Measurements from ENCODE around the gene RPH3AL. TPM values are rescaled to one million over a fixed set of nuclear protein-coding genes. Genes with fewer than 3 reads are reported as not detected.
"Not testable (repeated sequence)": the region's sequence is repeated elsewhere in the genome, so short reads cannot be mapped to it uniquely, and the experiment has no call there.

RPH3AL gene
- total RNA-seq, 1 donor from 2014 or later, result 22.3 TPM

- TF ChIP-seq CTCF (IDR thresholded peaks at IDR 0.05; ENCODE audit: partially characterized antibody, unreplicated experiment), result no peak
Observed at GRCh38 chr17:245020-245419, 107.6 kb downstream of the RPH3AL start.

GRCh38 chr17:243924-244323, 108.7 kb downstream of the RPH3AL start:
- not testable (repeated sequence) for H3K27me3 Mint-ChIP-seq (ENCODE audit: unreplicated experiment); H3K4me3 Mint-ChIP-seq (ENCODE audit: unreplicated experiment); H3K36me3 Mint-ChIP-seq (ENCODE audit: unreplicated experiment); DNase-seq; H3K4me1 Mint-ChIP-seq (ENCODE audit: low read depth, unreplicated experiment)
- Mint-ChIP-seq H3K9me3 (ENCODE audit: unreplicated experiment) (peaks cover 11% of the 10 kb centered on the region), H3K27ac (ENCODE audit: unreplicated experiment) (peak overlapping the region; percentile 44)

More at GRCh38 chr17:245020-245419, 107.6 kb downstream of the RPH3AL start:
- Mint-ChIP-seq H3K4me3 (ENCODE audit: unreplicated experiment) (peak overlapping the region; percentile 12), H3K4me1 (ENCODE audit: low read depth, unreplicated experiment) (peaks cover 4% of the 10 kb centered on the region), H3K27me3 (ENCODE audit: unreplicated experiment) (peaks cover 5% of the 10 kb centered on the region), H3K27ac (ENCODE audit: unreplicated experiment) (peak overlapping the region; percentile 20), H3K9me3 (ENCODE audit: unreplicated experiment) (peaks cover 9% of the 10 kb centered on the region), H3K36me3 (ENCODE audit: unreplicated experiment) (peaks cover 6% of the 10 kb centered on the region)
- DNase-seq, result no peak

- no peak overlapping the region for H3K4me3 Mint-ChIP-seq (ENCODE audit: unreplicated experiment)
- no peak for DNase-seq
- no peak for TF ChIP-seq CTCF (IDR thresholded peaks at IDR 0.05; ENCODE audit: partially characterized antibody, unreplicated experiment)
- H3K36me3 Mint-ChIP-seq (ENCODE audit: unreplicated experiment), result no peaks in the 10 kb centered on the region
- peaks cover 5% of the 10 kb centered on the region for H3K9me3 Mint-ChIP-seq (ENCODE audit: unreplicated experiment)
- H3K27me3 Mint-ChIP-seq (ENCODE audit: unreplicated experiment), result no peaks in the 10 kb centered on the region
- no peak overlapping the region for H3K27ac Mint-ChIP-seq (ENCODE audit: unreplicated experiment)
- H3K4me1 Mint-ChIP-seq (ENCODE audit: low read depth, unreplicated experiment), result peaks cover 4% of the 10 kb centered on the region
Observed at GRCh38 chr17:238964-239259, 113.7 kb downstream of the RPH3AL start.

GRCh38 chr17:238071-238963, 114.3 kb downstream of the RPH3AL start:
- no peak for DNase-seq
- H3K4me1 Mint-ChIP-seq (ENCODE audit: low read depth, unreplicated experiment), result peaks cover 4% of the 10 kb centered on the region
- TF ChIP-seq CTCF (IDR thresholded peaks at IDR 0.05; ENCODE audit: partially characterized antibody, unreplicated experiment), result no peak
- H3K27ac Mint-ChIP-seq (ENCODE audit: unreplicated experiment), result no peak overlapping the region
- no peak overlapping the region for H3K4me3 Mint-ChIP-seq (ENCODE audit: unreplicated experiment)
- H3K36me3 Mint-ChIP-seq (ENCODE audit: unreplicated experiment), result no peaks in the 10 kb centered on the region
- peaks cover 2% of the 10 kb centered on the region for H3K9me3 Mint-ChIP-seq (ENCODE audit: unreplicated experiment)
- no peaks in the 10 kb centered on the region for H3K27me3 Mint-ChIP-seq (ENCODE audit: unreplicated experiment)

- Mint-ChIP-seq H3K4me3 (ENCODE audit: unreplicated experiment) (no peak overlapping the region), H3K27ac (ENCODE audit: unreplicated experiment) (no peak overlapping the region), H3K4me1 (ENCODE audit: low read depth, unreplicated experiment) (peaks cover 12% of the 10 kb centered on the region), H3K36me3 (ENCODE audit: unreplicated experiment) (no peaks in the 10 kb centered on the region), H3K27me3 (ENCODE audit: unreplicated experiment) (peaks cover 2% of the 10 kb centered on the region), H3K9me3 (ENCODE audit: unreplicated experiment) (peaks cover 2% of the 10 kb centered on the region)
- DNase-seq, result no peak
- no peak for TF ChIP-seq CTCF (IDR thresholded peaks at IDR 0.05; ENCODE audit: partially characterized antibody, unreplicated experiment)
Observed at GRCh38 chr17:237406-237955, 115.1 kb downstream of the RPH3AL start.
